ENCODE results near the gene CACNA2D4.

Gene CACNA2D4

DNA sequence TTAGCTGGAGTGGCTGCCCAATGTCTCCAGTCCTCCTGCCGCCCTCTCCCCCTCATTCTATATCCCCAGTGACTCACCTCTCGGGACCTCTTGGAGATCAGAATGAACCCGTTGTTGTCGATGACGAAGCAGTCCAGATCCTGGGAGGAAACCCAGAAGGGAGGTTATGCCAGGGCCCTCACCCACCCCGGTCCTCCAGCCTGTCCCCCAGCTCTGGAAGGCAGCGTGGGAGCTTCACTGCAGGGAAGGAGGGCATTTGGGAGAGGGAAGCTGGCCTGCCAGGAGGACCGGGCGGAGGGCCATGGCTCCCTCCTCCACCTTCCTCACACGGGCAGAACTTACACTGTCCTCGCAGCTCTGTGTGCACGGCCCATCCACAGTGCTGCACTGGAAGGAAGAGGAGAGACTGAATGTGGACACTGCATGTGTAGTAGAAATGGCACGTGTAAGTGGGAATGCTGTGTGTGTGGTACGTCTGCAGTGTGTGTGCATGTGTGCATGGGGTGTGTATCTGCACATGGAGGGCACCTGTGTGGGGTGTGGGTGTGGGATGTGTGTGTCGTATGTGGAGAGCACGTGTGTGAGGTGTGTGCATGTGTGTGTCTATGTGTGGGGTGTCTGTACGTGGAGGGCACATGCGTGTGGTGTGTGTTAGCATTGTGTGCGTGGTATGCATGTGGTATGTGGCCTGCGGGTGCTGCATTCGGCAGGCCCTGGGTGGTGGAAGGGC lies 108.1 kb downstream of the CACNA2D4 start:
- WGBS, 2 experiments = 93% methylated on average over 21 of the region's 21 CpGs
- Histone ChIP-seq H3K9me3 (ENCODE audit: control insufficient read depth, low read length) (no peaks in the 10 kb centered on the region), H3K36me3 (ENCODE audit: control insufficient read depth, insufficient read depth, low read length) (no peaks in the 10 kb centered on the region), H3K4me3 (ENCODE audit: insufficient read depth, low read depth, low read length) (no peak overlapping the region), H3K27ac (ENCODE audit: insufficient read depth, low read depth, low read length, poor library complexity, severe bottlenecking) (no peak overlapping the region), H3K27me3 (ENCODE audit: control insufficient read depth, insufficient read depth, low read length, poor library complexity, severe bottlenecking) (no peaks in the 10 kb centered on the region), H3K4me1 (ENCODE audit: control insufficient read depth, insufficient read depth, low read length) (no peaks in the 10 kb centered on the region)

DNA sequence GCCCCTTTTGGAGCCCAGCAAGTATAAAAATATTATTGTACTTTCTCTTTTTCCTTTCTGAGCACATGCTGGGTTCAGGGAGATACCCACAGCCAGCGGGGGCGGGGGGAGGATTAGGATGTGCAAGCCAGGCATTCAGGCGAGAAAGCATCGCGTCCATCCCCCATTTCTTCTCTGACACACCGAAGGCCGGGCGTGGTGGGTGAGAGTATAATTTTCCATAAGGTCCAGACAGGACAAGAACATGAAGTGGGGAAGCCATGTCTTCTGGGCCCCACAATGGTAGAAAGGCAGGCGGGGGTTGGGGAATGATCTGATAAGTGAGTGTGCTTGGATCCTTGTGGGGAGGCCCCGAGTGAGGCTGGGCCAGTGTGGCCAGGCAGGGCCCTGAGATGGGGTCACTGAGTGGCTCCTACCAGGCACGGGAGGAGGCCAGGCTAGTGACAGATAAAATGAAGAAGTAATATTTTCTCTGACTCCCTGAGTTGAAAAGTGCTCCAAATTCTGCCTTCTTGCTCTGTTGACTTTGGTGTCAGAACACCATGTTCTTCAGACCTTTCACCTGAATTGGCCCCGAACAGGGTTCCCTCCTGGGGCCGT lies 108.8 kb downstream of the CACNA2D4 start:
- Histone ChIP-seq H3K9me3 (ENCODE audit: control insufficient read depth, low read length) (no peaks in the 10 kb centered on the region), H3K4me1 (ENCODE audit: control insufficient read depth, insufficient read depth, low read length) (no peaks in the 10 kb centered on the region), H3K27ac (ENCODE audit: insufficient read depth, low read depth, low read length, poor library complexity, severe bottlenecking) (no peak overlapping the region), H3K36me3 (ENCODE audit: control insufficient read depth, insufficient read depth, low read length) (no peaks in the 10 kb centered on the region), H3K27me3 (ENCODE audit: control insufficient read depth, insufficient read depth, low read length, poor library complexity, severe bottlenecking) (no peaks in the 10 kb centered on the region), H3K4me3 (ENCODE audit: insufficient read depth, low read depth, low read length) (no peak overlapping the region)
- 94 to 95% methylated on average over 13 of the region's 13 CpGs for WGBS, 2 experiments

DNA sequence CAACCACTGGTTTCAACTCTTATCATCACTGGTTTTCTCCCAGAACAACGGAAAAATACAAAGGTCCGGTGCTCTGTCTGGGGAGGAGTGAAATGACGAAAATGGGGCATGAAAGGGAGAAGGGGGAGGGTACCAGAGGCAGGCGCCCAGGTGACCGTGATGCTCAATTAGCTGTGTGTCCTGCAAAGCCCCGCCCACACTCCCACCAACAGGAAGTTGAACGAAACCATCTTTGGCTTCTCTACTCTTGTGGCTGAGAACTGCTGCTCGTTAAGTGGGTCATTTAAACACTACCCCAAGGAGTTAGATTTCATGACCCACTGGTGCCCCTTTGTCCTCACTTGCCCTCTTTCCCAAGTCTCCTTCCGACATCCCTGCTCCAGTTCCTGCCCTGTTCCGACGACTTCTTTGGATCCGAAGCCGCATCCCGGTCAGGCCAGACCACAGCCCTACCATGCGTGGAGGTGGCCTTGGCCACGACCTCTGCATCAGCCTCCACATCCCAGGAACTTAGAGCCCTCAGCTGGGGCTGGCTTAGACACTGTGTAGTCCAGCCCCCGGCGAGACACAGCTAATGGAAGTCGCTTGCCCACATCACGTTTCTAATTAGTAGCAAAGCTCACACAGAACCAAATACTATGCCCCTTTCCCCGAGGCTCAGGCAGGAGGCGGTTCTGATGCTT lies 109.5 kb downstream of the CACNA2D4 start:
- Histone ChIP-seq H3K27me3 (ENCODE audit: control insufficient read depth, insufficient read depth, low read length, poor library complexity, severe bottlenecking) (no peaks in the 10 kb centered on the region), H3K36me3 (ENCODE audit: control insufficient read depth, insufficient read depth, low read length) (no peaks in the 10 kb centered on the region), H3K9me3 (ENCODE audit: control insufficient read depth, low read length) (no peaks in the 10 kb centered on the region), H3K4me1 (ENCODE audit: control insufficient read depth, insufficient read depth, low read length) (no peaks in the 10 kb centered on the region), H3K4me3 (ENCODE audit: insufficient read depth, low read depth, low read length) (no peak overlapping the region), H3K27ac (ENCODE audit: insufficient read depth, low read depth, low read length, poor library complexity, severe bottlenecking) (no peak overlapping the region)
- 91 to 94% methylated on average over 22 of the region's 22 CpGs for WGBS, 2 experiments

DNA sequence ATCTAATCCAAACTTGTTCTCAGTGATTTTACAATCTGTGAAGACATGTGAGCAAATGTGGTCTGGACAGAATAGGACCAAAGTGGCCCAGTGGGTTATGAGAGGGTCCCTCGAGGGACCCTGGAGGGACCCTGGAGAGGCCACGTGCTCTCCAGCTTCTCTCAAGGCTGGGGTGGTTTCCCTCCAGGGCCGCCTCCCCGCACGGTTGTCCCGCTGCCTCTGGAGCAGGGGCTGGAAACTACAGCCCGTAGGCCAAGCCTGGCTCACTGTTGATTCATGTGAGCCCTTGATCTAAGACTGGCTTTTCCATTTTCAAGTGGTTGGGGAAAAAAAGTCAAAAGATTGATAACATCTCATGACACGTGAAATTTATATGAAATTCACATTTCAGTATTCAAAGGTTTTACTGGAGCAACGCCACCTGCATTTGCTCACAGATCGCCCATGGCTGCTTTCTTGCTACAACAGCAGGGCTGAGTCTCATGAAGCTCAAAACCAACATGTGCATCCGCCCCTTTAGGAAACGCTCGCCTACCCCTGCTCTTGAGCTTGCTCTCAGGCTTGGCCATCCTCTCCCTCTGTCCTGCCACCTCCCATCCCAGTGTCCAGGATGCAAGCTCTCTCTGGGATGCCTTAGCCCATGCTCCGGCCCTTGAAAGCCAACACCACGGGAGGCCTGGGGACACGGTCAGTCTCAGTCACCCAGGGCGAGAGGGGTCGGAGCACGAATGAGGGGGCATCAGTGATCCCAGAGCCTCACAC lies 110.2 kb downstream of the CACNA2D4 start:
- Histone ChIP-seq H3K27me3 (ENCODE audit: control insufficient read depth, insufficient read depth, low read length, poor library complexity, severe bottlenecking) (no peaks in the 10 kb centered on the region), H3K27ac (ENCODE audit: insufficient read depth, low read depth, low read length, poor library complexity, severe bottlenecking) (no peak overlapping the region), H3K4me3 (ENCODE audit: insufficient read depth, low read depth, low read length) (no peak overlapping the region), H3K4me1 (ENCODE audit: control insufficient read depth, insufficient read depth, low read length) (no peaks in the 10 kb centered on the region), H3K36me3 (ENCODE audit: control insufficient read depth, insufficient read depth, low read length) (no peaks in the 10 kb centered on the region), H3K9me3 (ENCODE audit: control insufficient read depth, low read length) (no peaks in the 10 kb centered on the region)
- 91 to 92% methylated on average over 19 of the region's 19 CpGs for WGBS, 2 experiments

DNA sequence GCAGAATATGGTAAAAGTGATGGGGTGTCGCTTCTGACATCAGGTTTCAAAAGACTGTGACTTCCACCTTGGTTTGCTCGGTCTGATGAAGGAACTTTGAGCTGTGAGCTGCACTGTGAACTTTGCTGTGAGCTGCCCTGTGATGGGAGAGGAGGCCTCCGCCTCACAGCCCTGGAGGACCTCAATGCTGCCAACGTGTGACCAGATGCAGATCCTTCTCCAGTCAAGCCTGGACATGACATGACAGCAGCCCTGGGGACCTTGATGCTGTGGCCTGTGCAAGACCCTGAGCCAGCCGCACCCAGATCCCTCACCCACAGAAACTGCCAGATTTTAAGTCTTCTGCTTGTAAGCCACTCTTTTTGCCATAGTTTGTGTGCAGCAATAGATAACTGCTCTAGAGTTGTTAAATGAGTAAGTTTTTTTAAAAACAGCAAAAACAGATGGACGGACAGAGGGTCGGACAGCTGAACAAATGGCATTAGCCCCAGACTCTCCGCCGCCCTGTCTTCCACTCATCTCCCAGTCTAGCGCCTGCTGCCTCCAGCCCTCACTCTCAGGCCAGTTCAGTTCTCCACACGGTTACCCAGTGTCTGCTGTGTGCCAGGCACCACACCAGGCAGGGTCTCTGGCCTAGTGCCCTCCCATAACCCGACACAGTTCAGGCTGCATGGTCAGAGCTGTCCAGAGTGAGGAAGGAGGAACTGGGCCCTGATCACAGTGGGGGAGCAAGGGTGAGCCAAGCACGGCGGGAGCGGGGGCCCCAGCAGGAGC lies 111.2 kb downstream of the CACNA2D4 start:
- no peaks in the 10 kb centered on the region for H3K4me1 ChIP-seq (ENCODE audit: control insufficient read depth, insufficient read depth, low read length)
- H3K4me3 ChIP-seq (ENCODE audit: insufficient read depth, low read depth, low read length) = no peak overlapping the region
- WGBS, 2 experiments = 92 to 94% methylated on average over 15 of the region's 15 CpGs
- no peaks in the 10 kb centered on the region for H3K36me3 ChIP-seq (ENCODE audit: control insufficient read depth, insufficient read depth, low read length)
- H3K27me3 ChIP-seq (ENCODE audit: control insufficient read depth, insufficient read depth, low read length, poor library complexity, severe bottlenecking) = no peaks in the 10 kb centered on the region
- H3K27ac ChIP-seq (ENCODE audit: insufficient read depth, low read depth, low read length, poor library complexity, severe bottlenecking) = no peak overlapping the region
- H3K9me3 ChIP-seq (ENCODE audit: control insufficient read depth, low read length) = no peaks in the 10 kb centered on the region

DNA sequence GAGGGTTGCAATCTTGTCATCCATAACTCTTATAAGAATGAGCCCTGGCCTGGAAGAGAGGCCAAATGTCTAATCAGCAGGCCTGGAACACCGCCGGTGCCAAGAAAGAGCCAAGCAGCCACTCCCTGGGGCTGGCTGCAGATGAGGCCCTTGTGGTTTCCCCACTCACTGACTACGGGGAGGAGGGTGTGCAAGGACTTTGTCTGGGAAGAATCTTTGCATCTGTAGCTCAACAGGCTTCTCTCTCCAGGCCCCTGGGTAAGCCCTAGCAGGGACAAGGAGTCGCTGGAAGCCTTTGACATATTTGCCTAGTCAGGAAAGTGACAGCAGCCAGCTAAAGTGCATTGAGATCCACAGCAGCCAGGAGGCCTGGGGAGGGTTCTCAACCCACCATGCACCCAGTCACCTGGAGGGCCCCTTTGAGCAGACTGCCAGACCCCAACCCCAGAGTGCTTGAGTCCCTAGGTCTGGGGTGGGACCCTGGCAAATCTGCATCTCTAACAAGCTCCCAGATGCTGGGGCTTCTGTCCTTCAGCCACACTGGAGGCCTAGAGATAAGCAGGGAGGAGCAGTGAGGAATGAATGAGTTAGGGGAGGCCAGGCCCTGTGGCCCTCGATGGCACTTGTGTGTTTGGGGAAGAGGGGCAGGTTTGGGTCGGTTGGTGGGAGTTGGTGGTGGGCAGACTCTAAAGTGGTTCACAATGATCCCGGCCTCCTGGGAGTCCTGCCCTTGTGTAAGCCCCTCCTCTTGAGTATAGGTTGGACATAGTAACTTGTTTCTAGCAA lies 112.0 kb downstream of the CACNA2D4 start:
- Histone ChIP-seq H3K4me3 (ENCODE audit: insufficient read depth, low read depth, low read length) (no peak overlapping the region), H3K9me3 (ENCODE audit: control insufficient read depth, low read length) (no peaks in the 10 kb centered on the region), H3K4me1 (ENCODE audit: control insufficient read depth, insufficient read depth, low read length) (no peaks in the 10 kb centered on the region), H3K27me3 (ENCODE audit: control insufficient read depth, insufficient read depth, low read length, poor library complexity, severe bottlenecking) (no peaks in the 10 kb centered on the region), H3K36me3 (ENCODE audit: control insufficient read depth, insufficient read depth, low read length) (no peaks in the 10 kb centered on the region), H3K27ac (ENCODE audit: insufficient read depth, low read depth, low read length, poor library complexity, severe bottlenecking) (no peak overlapping the region)
- WGBS, 2 experiments = 92 to 96% methylated on average over 7 of the region's 7 CpGs

DNA sequence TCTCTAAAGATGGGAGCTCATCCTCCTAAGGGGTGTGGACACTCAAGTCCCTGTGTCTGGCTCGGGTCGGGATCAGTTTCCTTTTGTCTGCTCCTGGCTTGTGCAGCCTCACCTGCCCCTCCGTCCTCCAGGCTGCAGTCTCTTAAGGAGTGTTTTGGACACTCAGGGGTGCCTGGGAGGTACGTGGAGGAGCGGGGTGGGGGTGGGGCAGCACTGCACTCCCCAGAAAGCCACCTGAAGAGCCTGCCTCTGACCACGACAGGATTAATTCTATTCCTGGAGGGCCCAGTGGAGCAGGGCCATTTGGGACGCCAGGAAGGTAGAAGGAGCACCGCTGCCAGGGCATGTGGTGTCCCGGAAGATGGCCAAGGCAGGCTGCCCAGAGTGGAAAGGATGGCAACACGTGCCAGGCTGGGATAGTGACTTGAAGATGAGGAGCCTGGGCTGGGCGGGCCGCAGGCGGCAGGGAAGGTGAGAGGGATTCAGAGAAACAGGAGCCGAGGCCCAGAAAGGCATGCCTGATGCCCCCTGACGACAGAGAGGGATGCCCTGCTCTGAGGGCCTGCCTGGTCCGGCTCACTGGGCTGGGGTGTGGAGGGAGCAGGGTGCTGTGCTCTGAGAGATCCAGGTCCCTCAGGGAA lies 112.9 kb downstream of the CACNA2D4 start:
- Histone ChIP-seq H3K9me3 (ENCODE audit: control insufficient read depth, low read length) (no peaks in the 10 kb centered on the region), H3K36me3 (ENCODE audit: control insufficient read depth, insufficient read depth, low read length) (no peaks in the 10 kb centered on the region), H3K27ac (ENCODE audit: insufficient read depth, low read depth, low read length, poor library complexity, severe bottlenecking) (no peak overlapping the region), H3K4me1 (ENCODE audit: control insufficient read depth, insufficient read depth, low read length) (no peaks in the 10 kb centered on the region), H3K27me3 (ENCODE audit: control insufficient read depth, insufficient read depth, low read length, poor library complexity, severe bottlenecking) (no peaks in the 10 kb centered on the region), H3K4me3 (ENCODE audit: insufficient read depth, low read depth, low read length) (no peak overlapping the region)
- 93 to 95% methylated on average over 16 of the region's 16 CpGs for WGBS, 2 experiments

DNA sequence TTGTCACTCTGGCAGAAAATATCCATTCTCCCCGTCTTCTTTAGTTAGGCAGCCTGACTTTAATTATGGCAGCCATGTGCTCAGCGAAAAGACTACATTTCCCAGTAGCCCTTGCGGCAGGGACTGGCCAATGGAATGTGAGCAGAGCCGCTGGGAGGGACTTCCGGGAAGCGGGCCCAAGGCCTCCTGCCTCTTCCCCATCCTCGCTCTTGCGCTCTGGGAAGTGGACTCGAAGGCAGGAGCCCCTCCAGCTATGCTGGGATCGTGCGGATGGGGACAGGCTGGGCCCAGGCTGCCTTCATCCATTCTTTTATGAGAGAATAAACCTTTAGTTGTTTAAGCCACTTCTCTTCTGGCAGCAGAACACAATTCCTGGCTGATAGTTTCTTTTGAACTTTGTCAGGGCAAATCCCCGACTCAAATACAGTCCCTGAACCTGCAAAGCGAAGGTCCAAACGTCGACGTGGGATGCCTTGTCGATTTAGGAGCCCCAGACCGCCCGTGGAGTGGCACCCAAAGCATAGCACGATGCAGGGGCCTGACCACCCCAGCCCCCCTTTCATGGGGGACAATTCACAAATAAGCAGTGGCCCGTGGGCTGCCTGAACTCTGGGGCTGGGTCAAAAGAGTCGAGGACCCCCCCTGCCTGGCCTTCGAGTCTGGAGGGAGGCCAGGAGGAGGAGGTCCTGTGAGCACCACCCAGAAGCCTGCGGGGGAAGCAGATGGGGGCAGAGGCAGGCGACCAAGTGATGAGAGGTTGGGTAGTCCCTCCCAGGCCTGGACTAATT lies 113.7 kb downstream of the CACNA2D4 start:
- Histone ChIP-seq H3K27ac (ENCODE audit: insufficient read depth, low read depth, low read length, poor library complexity, severe bottlenecking) (no peak overlapping the region), H3K4me1 (ENCODE audit: control insufficient read depth, insufficient read depth, low read length) (no peaks in the 10 kb centered on the region), H3K36me3 (ENCODE audit: control insufficient read depth, insufficient read depth, low read length) (no peaks in the 10 kb centered on the region), H3K9me3 (ENCODE audit: control insufficient read depth, low read length) (no peaks in the 10 kb centered on the region), H3K4me3 (ENCODE audit: insufficient read depth, low read depth, low read length) (no peak overlapping the region), H3K27me3 (ENCODE audit: control insufficient read depth, insufficient read depth, low read length, poor library complexity, severe bottlenecking) (no peaks in the 10 kb centered on the region)
- WGBS, 2 experiments = 56 to 58% methylated on average over 25 of the region's 25 CpGs
